ENCODE data around the gene ADAMTS12. TPM values are rescaled to one million over a fixed set of nuclear protein-coding genes. Genes with fewer than 3 reads are reported as not detected.

The ADAMTS12 gene
- total RNA-seq, 2 experiments from 2014 or later, result not detected

GRCh38 chr5:33592245-33592644 is 299.5 kb downstream of the ADAMTS12 start:
- Histone ChIP-seq H3K4me1 (ENCODE audit: insufficient read depth, low read length, poor library complexity, severe bottlenecking) (no peaks in the 10 kb centered on the region), H3K36me3 (ENCODE audit: insufficient read depth, low read length) (no peaks in the 10 kb centered on the region), H3K79me2 (ENCODE audit: insufficient read depth, low read depth, low read length) (no peaks in the 10 kb centered on the region), H2AFZ (ENCODE audit: low read length) (no peak overlapping the region), H3K4me2 (ENCODE audit: low read length) (no peak overlapping the region), H3K27ac (ENCODE audit: low read depth, low read length, poor library complexity, severe bottlenecking) (no peak overlapping the region), H3K4me3 (ENCODE audit: low read depth, low read length, poor library complexity, severe bottlenecking) (no peak overlapping the region), H4K20me1 (ENCODE audit: insufficient read depth, low read length) (no peaks in the 10 kb centered on the region), H3K9me3 (ENCODE audit: low read length) (no peaks in the 10 kb centered on the region), H3K9me2 (ENCODE audit: insufficient read depth, low read length) (no peaks in the 10 kb centered on the region)
- TF ChIP-seq EZH2phosphoT487 (IDR thresholded peaks at IDR 0.05; ENCODE audit: borderline replicate concordance, low read depth, low read length), result no peak
- TF ChIP-seq CTCF (conservative IDR thresholded peaks at IDR 0.05; ENCODE audit: low read length), result no peak
- POLR2A ChIA-PET, result no interaction called here
- intact Hi-C loops (cut with micrococcal nuclease; ENCODE audit: unreplicated experiment), result no loop called here
- CTCF ChIA-PET (ENCODE audit: unreplicated experiment), result no interaction called here
- DNase-seq (ENCODE audit: low spot score), result no peak
- BruUV-seq (replicated peaks), result no TSS peak

- Histone ChIP-seq H4K20me1 (ENCODE audit: insufficient read depth, low read length) (no peaks in the 10 kb centered on the region), H3K9me3 (ENCODE audit: low read length) (no peaks in the 10 kb centered on the region), H3K4me1 (ENCODE audit: insufficient read depth, low read length, poor library complexity, severe bottlenecking) (no peaks in the 10 kb centered on the region), H3K4me2 (ENCODE audit: low read length) (no peak overlapping the region), H3K4me3 (ENCODE audit: low read depth, low read length, poor library complexity, severe bottlenecking) (no peak overlapping the region), H3K27ac (ENCODE audit: low read depth, low read length, poor library complexity, severe bottlenecking) (no peak overlapping the region), H3K36me3 (ENCODE audit: insufficient read depth, low read length) (no peaks in the 10 kb centered on the region), H3K79me2 (ENCODE audit: insufficient read depth, low read depth, low read length) (no peaks in the 10 kb centered on the region), H3K9me2 (ENCODE audit: insufficient read depth, low read length) (no peaks in the 10 kb centered on the region), H2AFZ (ENCODE audit: low read length) (no peak overlapping the region)
- ChIA-PET CTCF (ENCODE audit: unreplicated experiment) (interaction anchor here (0.6 kb wide), 1 partner anchor 936 kb away, joined by 3 read pairs; no protein-coding TSS in a partner anchor), POLR2A (no interaction called here)
- no peak for TF ChIP-seq EZH2phosphoT487 (IDR thresholded peaks at IDR 0.05; ENCODE audit: borderline replicate concordance, low read depth, low read length)
- peak; percentile 79 for TF ChIP-seq CTCF (conservative IDR thresholded peaks at IDR 0.05; ENCODE audit: low read length)
- BruUV-seq (replicated peaks), result no TSS peak
- intact Hi-C loops (cut with micrococcal nuclease; ENCODE audit: unreplicated experiment), result no loop called here
- DNase-seq (ENCODE audit: low spot score), result peak; percentile 27
These were observed 303.0 kb downstream of the ADAMTS12 start for GRCh38 chr5:33588654-33589372.

- CTCF ChIA-PET (ENCODE audit: unreplicated experiment), result no interaction called here
- TF ChIP-seq EZH2phosphoT487 (IDR thresholded peaks at IDR 0.05; ENCODE audit: borderline replicate concordance, low read depth, low read length) (no peak), CTCF (conservative IDR thresholded peaks at IDR 0.05; ENCODE audit: low read length) (no peak)
- no peaks in the 10 kb centered on the region for H3K4me1 ChIP-seq (ENCODE audit: insufficient read depth, low read length, poor library complexity, severe bottlenecking)
- POLR2A ChIA-PET, result no interaction called here
- no peaks in the 10 kb centered on the region for H3K36me3 ChIP-seq (ENCODE audit: insufficient read depth, low read length)
- H3K4me2 ChIP-seq (ENCODE audit: low read length), result no peak overlapping the region
- no peak overlapping the region for H3K4me3 ChIP-seq (ENCODE audit: low read depth, low read length, poor library complexity, severe bottlenecking)
- H4K20me1 ChIP-seq (ENCODE audit: insufficient read depth, low read length), result no peaks in the 10 kb centered on the region
- H3K9me2 ChIP-seq (ENCODE audit: insufficient read depth, low read length), result no peaks in the 10 kb centered on the region
- no peaks in the 10 kb centered on the region for H3K9me3 ChIP-seq (ENCODE audit: low read length)
- H2AFZ ChIP-seq (ENCODE audit: low read length), result no peak overlapping the region
- H3K79me2 ChIP-seq (ENCODE audit: insufficient read depth, low read depth, low read length), result no peaks in the 10 kb centered on the region
- no peak overlapping the region for H3K27ac ChIP-seq (ENCODE audit: low read depth, low read length, poor library complexity, severe bottlenecking)
- no TSS peak for BruUV-seq (replicated peaks)
- no peak for DNase-seq (ENCODE audit: low spot score)
- intact Hi-C loops (cut with micrococcal nuclease; ENCODE audit: unreplicated experiment), result no loop called here
These were observed 308.5 kb downstream of the ADAMTS12 start for GRCh38 chr5:33583332-33583731.

Measured in OCI-LY7 (cell line).